Endothelial cell of umbilical vein (primary cell): ENCODE data around the gene MYBPC1. TPM values are rescaled to one million over a fixed set of nuclear protein-coding genes. Genes with fewer than 3 reads are reported as not detected.

Source experiments
- BruUV-seq: library from RNA; stranded (reverse); fragments of 400-500 nt; replicated peaks from 2 replicates; lab custom pipeline; 2021; lab: Mats Ljungman, UMichigan
- CTCF ChIA-PET: fragments of 300-600, 350-600 bp; sonication (Branson Sonifier 250); formaldehyde crosslinking; loops from one replicate; lab custom pipeline; 2021; ENCODE audit warnings: antibody characterized with exemption, inconsistent platforms; lab: Charles Lee
- POLR2A ChIA-PET: fragments of 300-600, 350-600 bp; sonication (Branson Sonifier 250); formaldehyde crosslinking; loops from one replicate; lab custom pipeline; 2021; ENCODE audit warnings: antibody characterized with exemption, inconsistent platforms; lab: Charles Lee
- DNase-seq: peaks from one replicate; pipeline ENCODE4 v3.0.0-alpha.2; 2011; ENCODE audit warnings: low read depth, low spot score
- FAIRE-seq: peaks from 2 replicates; lab custom pipeline; 2011; peaks lifted over from hg19 to GRCh38; lab: Jason Lieb, UNC
- H2AFZ ChIP-seq: 2 replicates; pipeline ENCODE4 v1.6.0; 2012; ENCODE audit warnings: low read depth, low read length, control low read depth, inconsistent platforms
- H3K27ac ChIP-seq: 2 replicates; pipeline ENCODE4 v1.5.1; 2011; ENCODE audit warnings: low read depth, mild to moderate bottlenecking, control low read depth, low read length, moderate library complexity; ENCODE audit not compliant: insufficient read depth
- H3K27me3 ChIP-seq, 2 experiments: 2 replicates each; pipeline versions ENCODE4 v1.6.0 to v1.6.1; 2011; ENCODE audit warnings: low read length in 2 of 2, mixed read lengths in 1 of 2; ENCODE audit not compliant: control insufficient read depth in 2 of 2, insufficient read depth in 2 of 2
- H3K36me3 ChIP-seq, 2 experiments: 2 replicates in 1 of 2; 3 replicates in 1 of 2; pipeline ENCODE4 v1.5.1; 2011; ENCODE audit warnings: low read length in 2 of 2, mild to moderate bottlenecking in 1 of 2, moderate library complexity in 1 of 2; ENCODE audit not compliant: control insufficient read depth in 2 of 2, insufficient read depth in 2 of 2; ENCODE audit errors: extremely low read depth in 1 of 2
- H3K4me1 ChIP-seq: 3 replicates; pipeline ENCODE4 v1.5.1; 2011; ENCODE audit warnings: mild to moderate bottlenecking, low read length; ENCODE audit not compliant: control insufficient read depth, insufficient read depth; ENCODE audit errors: extremely low read depth
- H3K4me2 ChIP-seq: 2 replicates; pipeline ENCODE4 v1.6.1; 2011; ENCODE audit warnings: low read length, control low read depth, mixed read lengths; ENCODE audit not compliant: insufficient read depth
- H3K4me3 ChIP-seq, 3 experiments: fragments of 200-600 bp in 1 of 3; sonication (generic), shearing (Covaris generic) in 1 of 3; replicated peaks in 1 of 3; 2 replicates each; pipeline ENCODE4 v1.5.1; 2011 to 2016; ENCODE audit warnings: control low read depth in 3 of 3, low read length in 3 of 3, mild to moderate bottlenecking in 2 of 3, inconsistent platforms in 1 of 3, low read depth in 1 of 3, moderate library complexity in 1 of 3; ENCODE audit not compliant: insufficient read depth in 1 of 3
- H3K79me2 ChIP-seq: 2 replicates; pipeline ENCODE4 v1.6.0; 2012; ENCODE audit warnings: low read length, inconsistent platforms; ENCODE audit not compliant: control insufficient read depth, insufficient read depth
- H3K9ac ChIP-seq: replicated peaks from 2 replicates; pipeline ENCODE3; 2011; ENCODE audit warnings: low read length, control low read depth; ENCODE audit not compliant: insufficient read depth; ENCODE audit errors: extremely low read depth
- H3K9me1 ChIP-seq: replicated peaks from 3 replicates; pipeline ENCODE4 v1.6.0; 2011; ENCODE audit warnings: mild to moderate bottlenecking, low read length; ENCODE audit not compliant: control insufficient read depth, insufficient read depth; ENCODE audit errors: extremely low read depth
- H3K9me3 ChIP-seq: replicated peaks from 2 replicates; pipeline ENCODE4 v1.5.1; 2012; ENCODE audit warnings: low read length, inconsistent platforms; ENCODE audit not compliant: control insufficient read depth, insufficient read depth
- H4K20me1 ChIP-seq: replicated peaks from 2 replicates; pipeline ENCODE3; 2011; ENCODE audit warnings: mild to moderate bottlenecking, low read length; ENCODE audit not compliant: control insufficient read depth, insufficient read depth; ENCODE audit errors: extremely low read depth
- EZH2 ChIP-seq: IDR thresholded peaks from 2 replicates; pipeline ENCODE4 v1.6.1; 2012; ENCODE audit warnings: borderline replicate concordance, low read depth, mild to moderate bottlenecking, moderate library complexity, low read length, inconsistent platforms; ENCODE audit not compliant: severe bottlenecking
- FOS ChIP-seq: IDR thresholded peaks from 2 replicates; pipeline ENCODE4 v1.6.1; 2011; ENCODE audit warnings: mild to moderate bottlenecking, low read length, moderate library complexity, borderline replicate concordance; ENCODE audit not compliant: insufficient read depth
- GATA2 ChIP-seq: IDR thresholded peaks from 2 replicates; pipeline ENCODE4 v1.7.0; 2011; ENCODE audit warnings: low read depth, mild to moderate bottlenecking, moderate library complexity, mixed read lengths, low read length; ENCODE audit not compliant: insufficient read length, insufficient read depth
- JUN ChIP-seq: IDR thresholded peaks from 2 replicates; pipeline ENCODE4 v1.6.1; 2011; ENCODE audit warnings: borderline replicate concordance, low read depth; ENCODE audit not compliant: insufficient read length, insufficient read depth
- MYC ChIP-seq: IDR thresholded peaks from one replicate; pipeline ENCODE4 v1.6.1; 2011; ENCODE audit warnings: mild to moderate bottlenecking, low read depth, low read length
- POLR2A ChIP-seq: IDR thresholded peaks from 2 replicates; pipeline ENCODE4 v1.6.1; 2012; ENCODE audit warnings: low read depth, mild to moderate bottlenecking, control low read depth, low read length
- POLR2AphosphoS5 ChIP-seq: IDR thresholded peaks from 2 replicates; pipeline ENCODE4 v1.6.1; 2012; ENCODE audit warnings: low read depth, mild to moderate bottlenecking, control low read depth, low read length, moderate library complexity; ENCODE audit not compliant: insufficient read depth
- dilution Hi-C: fragments of 300-500 bp; cut with MboI; formaldehyde crosslinking; loops from one replicate; pipeline ENCODE4 v1.15.0; 2019; ENCODE audit warnings: low sequenced_read_pairs; ENCODE audit not compliant: extremely low pct_ligation_motif_present
- intact Hi-C: fragments of 100-400 bp; cut with micrococcal nuclease; formaldehyde crosslinking; loops from one replicate; pipeline ENCODE4 v1.10.0; 2022
- polyA plus RNA-seq, 4 experiments: library from polyadenylated mRNA; depleted of rRNA in 3 of 4; stranded (reverse) in 3 of 4; unstranded in 1 of 4; fragments of >200 nt; gene quantifications; 2 replicates each; pipeline versions ENCODE4 v1.2.1 to v1.2.3, GENCODE V29; 2011 to 2012; ENCODE audit warnings: missing spikeins in 1 of 4
- total RNA-seq: library from RNA; stranded (reverse); gene quantifications from 2 replicates; pipeline ENCODE4 v1.2.3, GENCODE V29; 2021
- TF ChIP-seq, protein P1 (sequence below), 2 donors: IDR thresholded peaks; 1 replicate in 1 of 2; 2 replicates in 1 of 2; pipeline ENCODE4 v1.5.1; 2011; ENCODE audit warnings: low read length in 2 of 2, mild to moderate bottlenecking in 2 of 2, moderate library complexity in 2 of 2, control low read depth in 1 of 2, inconsistent platforms in 1 of 2, low read depth in 1 of 2; ENCODE audit not compliant: insufficient read depth in 1 of 2; ENCODE audit errors: extremely low read depth in 1 of 2
- TF ChIP-seq, protein P2 (sequence below): IDR thresholded peaks from 2 replicates; pipeline ENCODE4 v1.6.1; 2011; ENCODE audit not compliant: insufficient read depth, insufficient read length

The MYBPC1 gene
- total and polyA plus RNA-seq, 2 donors (not counting 3 experiments of a cell fraction or from before 2014, with no cell fraction given), result not detected

DNA sequence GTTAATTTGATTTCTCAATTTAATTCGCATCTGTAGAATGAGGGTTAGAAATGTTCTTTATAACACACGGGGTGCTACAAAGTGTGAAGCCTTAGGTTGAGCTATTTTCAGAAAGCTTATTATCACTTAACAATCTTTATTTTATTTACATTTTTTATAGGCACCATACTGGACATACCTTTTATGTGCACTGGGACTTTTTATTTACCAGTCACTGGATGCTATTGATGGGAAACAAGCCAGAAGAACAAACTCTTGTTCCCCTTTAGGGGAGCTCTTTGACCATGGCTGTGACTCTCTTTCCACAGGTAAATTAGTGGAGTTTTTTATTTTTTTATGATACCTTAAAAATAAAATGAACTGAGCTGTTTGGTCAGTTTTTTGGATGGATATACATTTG lies 119.2 kb downstream of the MYBPC1 start:
- intact Hi-C loops, result no loop called here
- Histone ChIP-seq H3K27ac (no peak overlapping the region), H4K20me1 (no peaks in the 10 kb centered on the region), H3K4me3 (no peak overlapping the region), H3K79me2 (peaks cover 8% of the 10 kb centered on the region), H3K9ac (no peak overlapping the region), H3K4me1 (no peaks in the 10 kb centered on the region), H3K36me3 (no peaks in the 10 kb centered on the region), H2AFZ (no peak overlapping the region), H3K9me3 (no peaks in the 10 kb centered on the region), H3K4me2 (no peak overlapping the region), H3K27me3 (no peaks in the 10 kb centered on the region), H3K9me1 (no peaks in the 10 kb centered on the region)
- FAIRE-seq (no peak), DNase-seq (no peak)
- BruUV-seq, result no TSS peak
- CTCF ChIA-PET, result interaction anchor here (0.6 to 0.9 kb wide), 3 partner anchors 15 to 87 kb away, joined by 3 read pairs; no protein-coding TSS in a partner anchor
- no peak for TF ChIP-seq JUN
- no peak for TF ChIP-seq POLR2AphosphoS5
- TF ChIP-seq POLR2A, result no peak
- TF ChIP-seq FOS, result no peak
- TF ChIP-seq, protein P1, sequence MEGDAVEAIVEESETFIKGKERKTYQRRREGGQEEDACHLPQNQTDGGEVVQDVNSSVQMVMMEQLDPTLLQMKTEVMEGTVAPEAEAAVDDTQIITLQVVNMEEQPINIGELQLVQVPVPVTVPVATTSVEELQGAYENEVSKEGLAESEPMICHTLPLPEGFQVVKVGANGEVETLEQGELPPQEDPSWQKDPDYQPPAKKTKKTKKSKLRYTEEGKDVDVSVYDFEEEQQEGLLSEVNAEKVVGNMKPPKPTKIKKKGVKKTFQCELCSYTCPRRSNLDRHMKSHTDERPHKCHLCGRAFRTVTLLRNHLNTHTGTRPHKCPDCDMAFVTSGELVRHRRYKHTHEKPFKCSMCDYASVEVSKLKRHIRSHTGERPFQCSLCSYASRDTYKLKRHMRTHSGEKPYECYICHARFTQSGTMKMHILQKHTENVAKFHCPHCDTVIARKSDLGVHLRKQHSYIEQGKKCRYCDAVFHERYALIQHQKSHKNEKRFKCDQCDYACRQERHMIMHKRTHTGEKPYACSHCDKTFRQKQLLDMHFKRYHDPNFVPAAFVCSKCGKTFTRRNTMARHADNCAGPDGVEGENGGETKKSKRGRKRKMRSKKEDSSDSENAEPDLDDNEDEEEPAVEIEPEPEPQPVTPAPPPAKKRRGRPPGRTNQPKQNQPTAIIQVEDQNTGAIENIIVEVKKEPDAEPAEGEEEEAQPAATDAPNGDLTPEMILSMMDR (IDR thresholded peaks at IDR 0.05; ENCODE audit: extremely low read depth in 1 of 2, insufficient read depth in 1 of 2, low read depth in 1 of 2, low read length in 2 of 2), result no peak
- TF ChIP-seq, protein P2, sequence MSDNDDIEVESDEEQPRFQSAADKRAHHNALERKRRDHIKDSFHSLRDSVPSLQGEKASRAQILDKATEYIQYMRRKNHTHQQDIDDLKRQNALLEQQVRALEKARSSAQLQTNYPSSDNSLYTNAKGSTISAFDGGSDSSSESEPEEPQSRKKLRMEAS, result no peak
- no peak for TF ChIP-seq EZH2
- TF ChIP-seq GATA2, result no peak
- TF ChIP-seq MYC, result no peak
- POLR2A ChIA-PET, result no interaction called here
- dilution Hi-C loops, result no loop called here
